ENCODE results near the gene B9D1.

Gene B9D1

DNA sequence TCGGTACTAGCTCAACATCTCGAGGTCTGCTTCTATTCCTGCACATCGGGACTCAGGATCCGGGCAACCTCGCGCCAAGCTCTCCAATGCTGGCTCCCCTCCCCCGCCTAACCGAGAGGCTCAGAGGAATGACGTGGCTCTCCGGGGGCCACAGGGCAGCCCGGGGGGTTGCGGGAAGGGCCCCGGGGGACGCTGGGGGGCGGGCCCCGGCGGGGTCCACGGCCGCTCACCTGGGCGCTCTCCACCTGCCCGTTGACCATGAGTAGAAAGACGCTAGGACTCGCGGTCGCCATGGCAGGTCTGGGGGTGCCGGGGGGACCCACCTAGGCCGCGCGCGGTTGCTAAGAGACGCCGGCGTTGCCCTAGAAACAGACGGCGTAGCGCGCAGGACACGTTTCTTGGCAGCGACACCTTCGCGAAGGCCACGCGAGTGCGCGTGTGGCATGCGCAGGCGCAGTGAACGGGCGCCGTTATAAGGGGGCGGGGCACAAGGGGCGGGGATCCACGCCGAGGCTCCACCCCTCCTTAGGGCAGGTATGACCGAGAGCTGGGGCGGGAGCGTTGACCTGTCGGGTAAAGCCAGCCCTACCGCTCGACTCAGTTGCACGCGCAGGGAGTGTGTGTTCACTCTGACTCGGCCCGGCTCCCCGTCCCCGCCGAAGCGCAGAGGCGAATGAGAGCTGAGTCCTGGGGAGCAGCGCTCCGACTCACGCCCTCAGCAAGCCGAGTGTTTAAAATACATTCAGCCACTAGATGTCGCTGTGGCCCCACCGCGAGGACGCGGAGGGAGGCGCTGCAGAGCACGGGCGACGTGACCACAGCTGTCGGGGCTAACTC lies at the start of gene B9D1:
Gene B9D1, minus strand, starts transcription at position 447 of the 837 bp plus-strand sequence. Its CDS starts 154 bp downstream, at position 293.
- peak; percentile 91 for DNase-seq

DNA sequence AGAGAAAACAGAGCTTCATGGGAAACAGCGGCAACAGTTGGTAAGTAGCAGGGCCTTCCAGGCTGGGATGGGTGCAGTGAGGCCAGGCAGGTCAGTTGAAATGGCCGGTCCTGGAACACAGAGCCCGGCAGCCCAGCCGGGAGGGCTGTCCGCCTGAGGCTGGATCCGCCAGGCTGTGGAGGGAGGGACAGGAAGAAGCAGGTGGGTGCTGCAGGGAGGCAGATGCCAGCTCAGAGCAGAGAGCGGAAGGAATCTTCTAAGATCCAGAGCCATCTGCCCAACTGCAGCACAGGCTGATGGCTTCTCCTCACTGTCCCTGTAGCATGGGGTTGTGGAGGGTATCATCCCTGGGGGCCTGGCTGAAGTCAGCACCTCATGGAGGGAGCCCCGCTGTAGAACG lies 49.1 kb upstream of the B9D1 start:
- no peak for DNase-seq

- peak; percentile 71 for DNase-seq
These were observed 48.5 kb upstream of the B9D1 start, which contains the start of gene RNF112 for GRCh38 chr17:19410875-19411620. TSS of gene RNF112 (plus strand) at chr17:19411232. CDS start at chr17:19411409, 177 bp downstream.

GRCh38 chr17:19410091-19410490 lies 47.6 kb upstream of the B9D1 start:
- DNase-seq, result no peak

GRCh38 chr17:19409509-19409908 lies 47.0 kb upstream of the B9D1 start:
- DNase-seq, result peak; percentile 73

DNA sequence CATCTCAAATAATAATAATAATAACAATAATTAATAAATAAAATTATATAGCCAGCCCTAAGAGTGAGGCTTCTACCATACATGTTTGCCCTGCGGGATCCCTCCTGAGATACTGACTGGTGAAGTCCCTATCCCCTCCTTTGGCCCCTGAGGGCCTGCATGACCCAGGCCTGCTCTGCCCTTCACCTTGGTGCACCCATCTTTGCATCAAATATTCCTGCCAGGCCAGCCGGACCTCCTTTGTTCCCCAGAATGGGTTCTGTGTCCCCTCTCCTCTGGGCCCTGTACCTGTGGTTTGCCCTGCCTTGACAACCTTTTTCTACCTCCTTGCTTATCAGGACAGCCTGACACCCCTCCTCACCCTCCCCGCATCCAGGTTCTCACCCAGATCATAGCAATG lies 46.5 kb upstream of the B9D1 start:
- DNase-seq, result no peak

- DNase-seq, result no peak
These were observed 45.8 kb upstream of the B9D1 start for GRCh38 chr17:19408346-19408710.

GRCh38 chr17:19407601-19408345 lies 45.2 kb upstream of the B9D1 start:
- DNase-seq, result no peak

DNA sequence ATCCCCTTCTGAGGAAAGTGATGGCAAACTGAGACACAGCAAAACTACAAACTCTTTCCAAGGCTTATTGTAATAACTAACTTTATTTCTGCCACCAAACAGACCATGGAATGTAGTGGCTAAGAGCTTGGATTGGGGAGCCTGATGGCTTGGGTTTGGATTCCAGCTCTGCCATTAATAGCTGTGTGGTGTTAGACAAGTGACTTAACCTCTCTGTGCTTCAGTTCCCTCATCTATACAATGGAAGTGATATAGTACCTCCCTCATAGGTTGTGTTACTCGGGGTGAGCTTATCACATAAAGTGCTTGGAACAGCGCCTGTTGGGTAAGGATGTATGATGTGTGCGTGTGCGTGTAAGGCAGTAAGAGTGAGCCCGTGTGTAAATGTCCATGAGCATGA lies 42.6 kb upstream of the B9D1 start:
- DNase-seq, result no peak

DNA sequence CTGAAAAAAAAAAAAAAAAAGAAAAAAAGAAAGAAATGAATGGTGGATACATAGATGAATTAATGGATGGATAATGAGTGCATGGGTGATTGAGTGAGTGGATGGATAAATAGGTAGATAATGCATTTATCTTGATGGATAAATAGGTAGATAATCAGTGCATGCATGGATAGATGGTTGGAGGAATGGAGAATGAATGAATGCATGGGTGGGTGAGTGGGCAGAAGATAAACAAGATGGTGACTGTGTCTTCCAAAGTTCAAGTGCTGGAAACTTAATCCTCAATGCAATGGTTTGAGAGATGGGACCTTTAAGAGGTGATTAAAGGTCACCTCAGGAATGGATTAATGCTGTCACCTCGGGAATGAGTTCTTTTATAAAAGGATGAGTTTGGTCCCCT lies 41.7 kb upstream of the B9D1 start:
- DNase-seq, result no peak

DNA sequence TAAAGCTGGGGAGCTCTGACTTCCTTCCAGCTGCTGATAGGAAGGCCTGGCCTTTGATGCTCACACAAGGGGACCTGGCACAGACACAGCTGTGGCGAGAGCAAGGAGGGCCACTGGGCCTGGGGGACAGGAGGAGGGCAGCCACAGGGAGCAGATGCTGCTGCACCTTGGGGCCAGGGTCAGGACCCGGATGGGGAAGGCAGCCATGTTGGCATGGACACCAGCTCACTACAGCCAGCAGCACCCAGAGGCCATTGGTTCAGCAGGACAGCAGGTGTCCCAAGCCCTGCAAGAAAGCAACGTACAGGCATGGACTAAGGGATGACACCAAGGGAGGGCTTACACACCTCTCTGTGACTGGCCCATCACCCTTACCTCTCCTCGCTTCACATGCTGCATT lies 40.5 kb upstream of the B9D1 start:
- no peak for DNase-seq

- DNase-seq, result no peak
These were observed 39.6 kb upstream of the B9D1 start for GRCh38 chr17:19402171-19402570.

DNA sequence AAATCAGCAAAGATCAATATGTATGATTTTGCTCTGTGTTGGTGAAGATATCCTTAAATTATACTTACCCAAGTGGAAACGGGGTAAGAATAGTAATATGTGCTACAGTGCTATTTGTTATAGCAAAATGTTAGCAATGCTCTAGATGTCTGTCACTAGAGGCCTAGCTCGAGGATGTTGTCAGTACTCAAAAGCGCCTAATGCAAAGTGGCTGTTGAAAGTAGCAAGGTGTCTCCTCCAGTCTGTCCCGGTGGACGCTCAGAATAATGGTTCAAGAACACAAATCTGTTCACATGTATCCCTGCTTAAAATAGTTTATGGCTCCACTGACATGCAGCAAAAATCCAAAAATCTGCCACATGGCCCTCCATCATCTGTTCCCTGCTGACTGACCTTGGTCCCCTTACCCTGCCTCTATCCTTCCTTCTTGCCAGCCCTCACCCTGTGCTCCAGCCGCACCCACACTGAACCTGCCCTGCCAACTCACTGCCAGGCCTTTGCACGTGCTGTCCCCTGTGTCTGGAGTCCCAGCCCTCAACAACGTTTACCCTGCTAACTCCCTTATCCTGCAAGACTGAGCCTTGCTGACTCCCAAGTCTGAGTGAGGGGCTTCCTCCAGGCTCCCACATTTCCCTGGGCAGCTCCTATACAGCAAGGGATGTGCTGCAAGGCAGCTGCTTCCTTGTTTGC lies 38.9 kb upstream of the B9D1 start:
- no peak for DNase-seq

DNA sequence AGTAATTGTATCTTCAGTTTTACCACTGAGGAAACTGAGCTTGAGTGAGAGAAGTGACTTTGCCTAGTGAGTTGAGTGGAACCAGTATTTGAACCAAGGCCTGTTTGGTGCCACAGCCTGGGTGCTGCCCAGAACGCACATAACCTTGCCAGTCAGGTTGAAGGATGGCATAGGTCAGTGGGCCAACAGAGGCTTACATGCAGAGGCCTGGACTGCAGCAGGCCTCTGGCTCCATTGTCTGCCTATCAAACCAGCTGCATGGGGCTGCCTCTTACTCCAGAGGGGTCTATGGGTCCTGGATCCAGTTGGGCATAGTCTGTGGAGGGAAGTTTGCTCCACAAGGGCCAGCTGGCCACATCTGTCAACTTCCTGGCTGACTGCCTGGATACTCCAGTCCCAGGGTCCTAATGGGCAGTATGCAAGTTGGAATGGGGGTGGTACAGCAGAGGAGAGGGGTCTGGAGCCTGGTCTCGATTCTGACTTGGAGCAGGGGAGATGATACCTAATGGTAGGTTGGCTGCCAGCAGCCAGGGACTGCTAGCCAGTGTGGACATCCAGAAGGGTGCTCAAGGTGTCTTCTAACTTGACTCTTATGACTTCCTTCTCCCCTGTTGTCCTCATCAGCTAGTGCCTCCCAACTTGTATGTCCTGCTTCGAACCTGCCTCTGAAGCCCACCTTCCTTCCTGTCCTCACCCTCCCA lies 37.4 kb upstream of the B9D1 start:
- DNase-seq, result no peak

DNA sequence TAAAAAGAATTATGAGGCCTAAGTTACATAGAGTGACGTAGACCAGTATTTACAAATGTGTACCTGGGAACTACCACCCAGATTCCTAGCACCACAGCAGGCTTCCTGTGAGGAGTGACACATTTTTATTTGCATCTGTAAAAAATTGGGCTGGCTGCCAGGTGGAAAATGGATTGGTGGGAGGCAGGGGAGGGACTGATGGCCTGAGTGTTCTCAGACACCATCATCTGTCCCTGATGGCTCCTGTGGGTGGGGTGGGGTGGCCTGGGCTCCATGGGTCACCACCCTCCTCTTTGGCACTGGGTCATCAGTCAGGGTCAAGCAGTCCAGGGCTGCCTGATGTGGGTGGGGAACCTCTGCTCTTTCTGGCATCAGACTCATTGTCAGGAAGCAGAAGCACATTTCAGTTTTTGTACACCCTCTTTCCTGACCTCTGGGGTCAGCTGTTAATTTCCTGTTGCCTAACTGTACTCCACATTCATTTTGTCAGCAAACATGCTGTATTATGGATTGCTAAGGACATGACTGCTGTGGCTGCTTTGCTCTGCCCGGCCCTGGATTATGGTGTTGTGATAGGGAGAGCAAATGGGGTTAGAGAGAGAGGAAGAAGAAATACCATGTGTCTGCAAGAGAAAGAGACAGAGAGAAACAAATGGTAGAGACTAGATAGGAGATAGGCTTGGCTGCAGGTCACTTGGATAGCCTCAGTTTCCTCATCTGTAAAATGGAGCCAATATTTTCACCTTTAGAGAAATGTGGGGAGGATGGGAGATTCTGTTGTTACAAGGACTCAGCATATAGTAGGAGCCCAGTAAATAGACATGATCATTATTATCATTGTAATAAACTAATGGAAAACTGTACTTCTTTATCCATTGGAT lies 36.0 kb upstream of the B9D1 start:
- peak; percentile 42 for DNase-seq

DNA sequence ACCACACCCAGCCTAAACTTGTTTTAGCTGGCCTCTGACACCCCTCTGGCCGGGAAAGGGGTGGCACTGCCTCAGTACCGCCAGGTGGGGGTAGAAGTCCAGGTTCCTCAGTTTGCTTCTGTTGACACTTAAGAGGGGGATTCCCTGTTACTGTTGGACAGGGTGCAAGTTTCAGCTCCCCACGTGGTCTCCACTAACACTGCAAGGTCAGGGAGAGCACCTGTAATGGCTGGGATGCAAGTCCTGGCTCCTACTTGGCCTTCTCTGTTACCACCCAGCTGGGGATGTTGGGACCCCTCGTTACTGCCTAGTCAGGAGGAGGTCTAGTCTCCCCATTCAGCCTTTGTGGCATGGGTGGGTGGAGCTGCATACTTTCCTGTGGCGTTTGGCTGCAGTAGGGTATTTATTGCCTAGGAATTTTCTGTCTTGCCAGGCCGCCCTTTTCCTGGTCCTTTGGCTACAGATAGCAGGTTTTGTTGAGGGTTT lies 35.1 kb upstream of the B9D1 start:
- no peak for DNase-seq

- DNase-seq, result no peak
These were observed 29.8 kb upstream of the B9D1 start for GRCh38 chr17:19392303-19392702.

GRCh38 chr17:19391432-19391831 lies 28.9 kb upstream of the B9D1 start:
- no peak for DNase-seq

DNA sequence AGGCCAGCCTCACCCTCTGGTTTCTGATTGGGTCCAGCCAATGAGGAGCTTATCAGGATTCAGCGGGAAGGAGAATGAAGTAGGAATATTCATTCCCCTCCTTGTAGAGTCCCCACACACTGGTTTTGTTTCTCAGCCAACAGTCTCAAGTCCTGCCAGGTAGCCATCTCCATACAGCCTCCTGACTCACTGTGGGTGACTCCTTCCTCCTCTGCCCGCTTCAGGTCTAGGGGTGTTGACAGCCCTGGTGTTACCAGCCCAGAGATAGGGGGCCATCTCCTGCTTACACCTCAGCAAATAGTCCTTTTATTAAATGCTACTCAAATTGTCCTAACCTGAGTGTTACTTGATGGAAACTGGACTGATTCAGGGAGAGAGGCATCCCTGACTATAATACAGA lies 28.4 kb upstream of the B9D1 start:
- no peak for DNase-seq

- peak; percentile 62 for DNase-seq
These were observed 26.6 kb upstream of the B9D1 start for GRCh38 chr17:19388791-19389785.

All from fibroblast of skin of right biceps (primary cell).